Mucosa of descending colon (tissue), 3 donors: ENCODE results near the gene LSMEM2. TPM values are rescaled to one million over a fixed set of nuclear protein-coding genes. Genes with fewer than 3 reads are reported as not detected.

Source experiments
- ATAC-seq: fragments of 200-7000 bp; cut with Tn5 transposase; one replicate; pipeline ENCODE4 v1.9.1; 2020; ENCODE audit warnings: mild to moderate bottlenecking, moderate library complexity
- DNase-seq, 3 donors: peaks; one replicate each; pipeline ENCODE4 v3.0.0-alpha.2; 2020
- H3K36me3 ChIP-seq: fragments of 200-600 bp; one replicate; pipeline ENCODE4 v1.8.0; 2021; ENCODE audit warnings: low read depth, mild to moderate bottlenecking
- H3K4me1 ChIP-seq: fragments of 200-600 bp; one replicate; pipeline ENCODE4 v1.8.0; 2021; ENCODE audit warnings: low read depth, mild to moderate bottlenecking
- H3K4me3 ChIP-seq: fragments of 200-600 bp; one replicate; pipeline ENCODE4 v1.8.0; 2021; ENCODE audit warnings: mild to moderate bottlenecking
- H3K9me3 ChIP-seq: fragments of 200-600 bp; one replicate; pipeline ENCODE4 v1.8.0; 2021; ENCODE audit warnings: mild to moderate bottlenecking
- CTCF ChIP-seq: fragments of 200-600 bp; IDR thresholded peaks from one replicate; pipeline ENCODE4 v1.8.0; 2022; ENCODE audit warnings: antibody characterized with exemption, mild to moderate bottlenecking
- intact Hi-C, 2 donors: fragments of 100-400 bp; cut with DNase I in 1 of 2; cut with micrococcal nuclease in 1 of 2; formaldehyde crosslinking; loops; one replicate each; pipeline versions ENCODE4 v1.11.0 to v1.11.1; 2022; cut with DNase I, micrococcal nuclease
- total RNA-seq, 3 donors: library from RNA; stranded (reverse); fragmentation: NEBNext Ultra II Directional in 2 of 3; extraction: Animal tissue kit (Norgen Biotek cat#: 25700) in 2 of 3; gene quantifications; one replicate each; pipeline versions ENCODE4 v1.2.1 to v1.2.4, GENCODE V29; 2021 to 2023
- donor health status: DM: no; HTN: no; CAD: no; lungs with moderate emphysema.
- donor health status: DM: no; HTN: no; CAD: no.
- donor health status: DM: no; HTN: yes; CAD: no.

LSMEM2 gene
- total RNA-seq, 3 donors from 2014 or later: 0.32 TPM; not detected in 2

DNA sequence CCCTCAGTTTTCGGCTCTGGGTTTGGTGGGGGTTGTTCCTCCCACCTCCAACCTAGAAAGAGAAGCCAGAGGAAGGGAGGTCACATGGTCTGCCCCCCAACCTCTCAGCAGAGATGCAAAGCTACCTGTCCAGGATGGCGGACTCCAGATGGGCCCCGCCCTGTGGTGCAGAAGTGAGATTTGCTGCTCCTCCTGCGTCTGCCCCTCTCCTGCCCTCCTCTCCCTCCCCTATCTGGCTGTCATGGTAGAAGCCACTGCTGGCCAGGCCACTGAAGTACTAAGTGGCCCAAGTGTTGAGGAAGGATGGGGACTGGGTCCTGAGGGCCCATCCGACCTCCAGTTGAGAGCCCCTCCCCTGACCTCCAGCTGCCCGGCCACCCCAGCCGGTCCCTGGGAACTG lies 12.1 kb upstream of the LSMEM2 start:
- no peak for ATAC-seq
- peak in 2 of 3 donors; percentile 53 to 60 for DNase-seq
- intact Hi-C loops: no loop called here

GRCh38 chr3:50267280-50267913 lies 11.5 kb upstream of the LSMEM2 start:
- peak; percentile 84 to 87 (median 85) for DNase-seq
- ATAC-seq: peak; percentile 63
- Histone ChIP-seq H3K4me3 (peak overlapping the region; percentile 7), H3K4me1 (peaks cover 45% of the 10 kb centered on the region), H3K9me3 (no peaks in the 10 kb centered on the region), H3K36me3 (no peaks in the 10 kb centered on the region)
- no peak for TF ChIP-seq CTCF
- intact Hi-C loops: no loop called here

More for the DNA sequence above, 12.1 kb upstream of the LSMEM2 start:
- Histone ChIP-seq H3K9me3 (no peaks in the 10 kb centered on the region), H3K4me1 (peaks cover 45% of the 10 kb centered on the region), H3K4me3 (peak overlapping the region; percentile 7), H3K36me3 (no peaks in the 10 kb centered on the region)
- no peak for TF ChIP-seq CTCF

GRCh38 chr3:50268276-50268675 lies 10.6 kb upstream of the LSMEM2 start:
- DNase-seq: no peak
- no peak for TF ChIP-seq CTCF
- peaks cover 51% of the 10 kb centered on the region for H3K4me1 ChIP-seq
- no peak for ATAC-seq
- H3K9me3 ChIP-seq: no peaks in the 10 kb centered on the region
- H3K4me3 ChIP-seq: no peak overlapping the region
- intact Hi-C loops: no loop called here
- H3K36me3 ChIP-seq: no peaks in the 10 kb centered on the region

DNA sequence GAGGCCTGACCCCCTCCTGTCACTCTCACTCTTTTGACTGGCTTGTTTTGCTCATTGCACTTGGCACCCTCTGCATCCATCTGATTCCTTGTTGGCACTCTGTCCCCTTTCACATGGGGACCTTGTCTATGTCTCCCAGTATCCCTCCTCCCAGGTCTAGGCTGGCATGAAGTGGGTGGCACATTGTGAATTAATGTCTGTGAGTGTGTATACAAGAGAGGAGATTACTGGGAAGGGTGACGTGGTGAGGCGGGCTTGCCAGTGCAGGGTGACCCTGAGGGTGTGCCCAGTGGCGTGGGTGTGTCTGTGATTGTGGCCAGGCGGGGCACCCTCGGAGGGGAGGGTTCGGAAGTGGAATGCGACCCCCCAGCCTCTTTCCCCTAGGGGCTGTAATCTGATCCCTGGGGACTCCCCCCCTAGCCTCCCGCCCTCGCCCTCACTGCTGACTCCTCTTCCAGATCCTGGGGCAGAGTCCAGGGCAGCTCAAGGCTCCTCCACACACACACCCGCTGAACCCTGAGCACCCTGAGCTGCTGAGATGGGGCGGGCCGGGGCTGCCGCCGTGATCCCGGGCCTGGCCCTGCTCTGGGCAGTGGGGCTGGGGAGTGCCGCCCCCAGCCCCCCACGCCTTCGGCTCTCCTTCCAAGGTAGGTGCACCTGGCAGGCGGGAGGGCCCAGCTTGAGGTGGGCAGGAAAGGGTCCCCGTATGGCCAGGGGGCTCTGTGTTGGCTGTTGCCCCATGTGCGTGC lies 10.0 kb upstream of the LSMEM2 start, which contains the start of gene SEMA3B:
SEMA3B (plus strand) TSS at position 445 of the 749 bp plus-strand sequence; CDS start at position 539, 94 bp downstream.
- Histone ChIP-seq H3K36me3 (no peaks in the 10 kb centered on the region), H3K4me3 (no peak within 1 kb of the TSS), H3K9me3 (no peaks in the 10 kb centered on the region), H3K4me1 (peaks cover 56% of the 10 kb centered on the region)
- ATAC-seq (peak; percentile 76), DNase-seq (peak; percentile 88 to 92 (median 89))
- TF ChIP-seq CTCF: no peak
- intact Hi-C loops: no loop called here

- ATAC-seq (no peak), DNase-seq (no peak)
- Histone ChIP-seq H3K9me3 (no peaks in the 10 kb centered on the region), H3K36me3 (no peaks in the 10 kb centered on the region), H3K4me3 (no peak overlapping the region), H3K4me1 (peaks cover 56% of the 10 kb centered on the region)
- TF ChIP-seq CTCF: no peak
- intact Hi-C loops: no loop called here
Observed at GRCh38 chr3:50269460-50269859, 9.4 kb upstream of the LSMEM2 start.
